Endothelial cell of umbilical vein (primary cell): Measurements from ENCODE around the gene CCPG1. TPM values are rescaled to one million over a fixed set of nuclear protein-coding genes. Genes with fewer than 3 reads are reported as not detected.

Source experiments
- BruUV-seq: library from RNA; stranded (reverse); fragments of 400-500 nt; replicated peaks from 2 replicates; lab custom pipeline; 2021; lab: Mats Ljungman, UMichigan
- CTCF ChIA-PET: fragments of 300-600, 350-600 bp; sonication (Branson Sonifier 250); formaldehyde crosslinking; loops from one replicate; lab custom pipeline; 2021; ENCODE audit warnings: antibody characterized with exemption, inconsistent platforms; lab: Charles Lee
- POLR2A ChIA-PET: fragments of 300-600, 350-600 bp; sonication (Branson Sonifier 250); formaldehyde crosslinking; loops from one replicate; lab custom pipeline; 2021; ENCODE audit warnings: antibody characterized with exemption, inconsistent platforms; lab: Charles Lee
- DNase-seq: peaks from one replicate; pipeline ENCODE4 v3.0.0-alpha.2; 2011; ENCODE audit warnings: low read depth, low spot score
- FAIRE-seq: peaks from 2 replicates; lab custom pipeline; 2011; peaks lifted over from hg19 to GRCh38; lab: Jason Lieb, UNC
- H2AFZ ChIP-seq: 2 replicates; pipeline ENCODE4 v1.6.0; 2012; ENCODE audit warnings: low read depth, low read length, control low read depth, inconsistent platforms
- H3K27ac ChIP-seq: 2 replicates; pipeline ENCODE4 v1.5.1; 2011; ENCODE audit warnings: low read depth, mild to moderate bottlenecking, control low read depth, low read length, moderate library complexity; ENCODE audit not compliant: insufficient read depth
- H3K27me3 ChIP-seq, 2 experiments: 2 replicates each; pipeline versions ENCODE4 v1.6.0 to v1.6.1; 2011; ENCODE audit warnings: low read length in 2 of 2, mixed read lengths in 1 of 2; ENCODE audit not compliant: control insufficient read depth in 2 of 2, insufficient read depth in 2 of 2
- H3K36me3 ChIP-seq, 2 experiments: 2 replicates in 1 of 2; 3 replicates in 1 of 2; pipeline ENCODE4 v1.5.1; 2011; ENCODE audit warnings: low read length in 2 of 2, mild to moderate bottlenecking in 1 of 2, moderate library complexity in 1 of 2; ENCODE audit not compliant: control insufficient read depth in 2 of 2, insufficient read depth in 2 of 2; ENCODE audit errors: extremely low read depth in 1 of 2
- H3K4me1 ChIP-seq: 3 replicates; pipeline ENCODE4 v1.5.1; 2011; ENCODE audit warnings: mild to moderate bottlenecking, low read length; ENCODE audit not compliant: control insufficient read depth, insufficient read depth; ENCODE audit errors: extremely low read depth
- H3K4me2 ChIP-seq: 2 replicates; pipeline ENCODE4 v1.6.1; 2011; ENCODE audit warnings: low read length, control low read depth, mixed read lengths; ENCODE audit not compliant: insufficient read depth
- H3K4me3 ChIP-seq, 3 experiments: fragments of 200-600 bp in 1 of 3; sonication (generic), shearing (Covaris generic) in 1 of 3; replicated peaks in 1 of 3; 2 replicates each; pipeline ENCODE4 v1.5.1; 2011 to 2016; ENCODE audit warnings: control low read depth in 3 of 3, low read length in 3 of 3, mild to moderate bottlenecking in 2 of 3, inconsistent platforms in 1 of 3, low read depth in 1 of 3, moderate library complexity in 1 of 3; ENCODE audit not compliant: insufficient read depth in 1 of 3
- H3K79me2 ChIP-seq: 2 replicates; pipeline ENCODE4 v1.6.0; 2012; ENCODE audit warnings: low read length, inconsistent platforms; ENCODE audit not compliant: control insufficient read depth, insufficient read depth
- H3K9ac ChIP-seq: replicated peaks from 2 replicates; pipeline ENCODE3; 2011; ENCODE audit warnings: low read length, control low read depth; ENCODE audit not compliant: insufficient read depth; ENCODE audit errors: extremely low read depth
- H3K9me1 ChIP-seq: replicated peaks from 3 replicates; pipeline ENCODE4 v1.6.0; 2011; ENCODE audit warnings: mild to moderate bottlenecking, low read length; ENCODE audit not compliant: control insufficient read depth, insufficient read depth; ENCODE audit errors: extremely low read depth
- H3K9me3 ChIP-seq: replicated peaks from 2 replicates; pipeline ENCODE4 v1.5.1; 2012; ENCODE audit warnings: low read length, inconsistent platforms; ENCODE audit not compliant: control insufficient read depth, insufficient read depth
- H4K20me1 ChIP-seq: replicated peaks from 2 replicates; pipeline ENCODE3; 2011; ENCODE audit warnings: mild to moderate bottlenecking, low read length; ENCODE audit not compliant: control insufficient read depth, insufficient read depth; ENCODE audit errors: extremely low read depth
- CTCF ChIP-seq, 2 donors: IDR thresholded peaks; 1 replicate in 1 of 2; 2 replicates in 1 of 2; pipeline ENCODE4 v1.5.1; 2011; ENCODE audit warnings: low read length in 2 of 2, mild to moderate bottlenecking in 2 of 2, moderate library complexity in 2 of 2, control low read depth in 1 of 2, inconsistent platforms in 1 of 2, low read depth in 1 of 2; ENCODE audit not compliant: insufficient read depth in 1 of 2; ENCODE audit errors: extremely low read depth in 1 of 2
- EZH2 ChIP-seq: IDR thresholded peaks from 2 replicates; pipeline ENCODE4 v1.6.1; 2012; ENCODE audit warnings: borderline replicate concordance, low read depth, mild to moderate bottlenecking, moderate library complexity, low read length, inconsistent platforms; ENCODE audit not compliant: severe bottlenecking
- FOS ChIP-seq: IDR thresholded peaks from 2 replicates; pipeline ENCODE4 v1.6.1; 2011; ENCODE audit warnings: mild to moderate bottlenecking, low read length, moderate library complexity, borderline replicate concordance; ENCODE audit not compliant: insufficient read depth
- GATA2 ChIP-seq: IDR thresholded peaks from 2 replicates; pipeline ENCODE4 v1.7.0; 2011; ENCODE audit warnings: low read depth, mild to moderate bottlenecking, moderate library complexity, mixed read lengths, low read length; ENCODE audit not compliant: insufficient read length, insufficient read depth
- JUN ChIP-seq: IDR thresholded peaks from 2 replicates; pipeline ENCODE4 v1.6.1; 2011; ENCODE audit warnings: borderline replicate concordance, low read depth; ENCODE audit not compliant: insufficient read length, insufficient read depth
- MAX ChIP-seq: IDR thresholded peaks from 2 replicates; pipeline ENCODE4 v1.6.1; 2011; ENCODE audit not compliant: insufficient read depth, insufficient read length
- MYC ChIP-seq: IDR thresholded peaks from one replicate; pipeline ENCODE4 v1.6.1; 2011; ENCODE audit warnings: mild to moderate bottlenecking, low read depth, low read length
- POLR2A ChIP-seq: IDR thresholded peaks from 2 replicates; pipeline ENCODE4 v1.6.1; 2012; ENCODE audit warnings: low read depth, mild to moderate bottlenecking, control low read depth, low read length
- POLR2AphosphoS5 ChIP-seq: IDR thresholded peaks from 2 replicates; pipeline ENCODE4 v1.6.1; 2012; ENCODE audit warnings: low read depth, mild to moderate bottlenecking, control low read depth, low read length, moderate library complexity; ENCODE audit not compliant: insufficient read depth
- dilution Hi-C: fragments of 300-500 bp; cut with MboI; formaldehyde crosslinking; loops from one replicate; pipeline ENCODE4 v1.15.0; 2019; ENCODE audit warnings: low sequenced_read_pairs; ENCODE audit not compliant: extremely low pct_ligation_motif_present
- intact Hi-C: fragments of 100-400 bp; cut with micrococcal nuclease; formaldehyde crosslinking; loops from one replicate; pipeline ENCODE4 v1.10.0; 2022
- polyA plus RNA-seq, 4 experiments: library from polyadenylated mRNA; depleted of rRNA in 3 of 4; stranded (reverse) in 3 of 4; unstranded in 1 of 4; fragments of >200 nt; gene quantifications; 2 replicates each; pipeline versions ENCODE4 v1.2.1 to v1.2.3, GENCODE V29; 2011 to 2012; ENCODE audit warnings: missing spikeins in 1 of 4
- total RNA-seq: library from RNA; stranded (reverse); gene quantifications from 2 replicates; pipeline ENCODE4 v1.2.3, GENCODE V29; 2021

The CCPG1 gene
- total and polyA plus RNA-seq, 2 donors (not counting 3 experiments of a cell fraction or from before 2014, with no cell fraction given): 19.1 to 58.5 TPM

GRCh38 chr15:55434989-55435825 lies 27.0 kb upstream of the CCPG1 start:
- H4K20me1 ChIP-seq: no peaks in the 10 kb centered on the region
- no TSS peak for BruUV-seq
- dilution Hi-C loops: no loop called here
- FAIRE-seq (peak; percentile 76), DNase-seq (peak; percentile 83)
- H3K9ac ChIP-seq: no peak overlapping the region
- H3K4me1 ChIP-seq: no peaks in the 10 kb centered on the region
- ChIA-PET POLR2A (no interaction called here), CTCF (interaction anchor here (0.6 to 2.5 kb wide), 57 partner anchors 8 to 1472 kb away, joined by 3 to 64 read pairs (median 4); partner anchors contain the start of genes CCPG1, PIERCE2, PIGB and PIGBOS1)
- H2AFZ ChIP-seq: no peak overlapping the region
- no peaks in the 10 kb centered on the region for H3K27me3 ChIP-seq
- no peaks in the 10 kb centered on the region for H3K9me3 ChIP-seq
- no peak overlapping the region for H3K4me2 ChIP-seq
- intact Hi-C loops: loop anchor here (1.0 to 5.0 kb wide), 6 partner anchors 26 to 1353 kb away; partner anchors contain the start of genes CCPG1, PIERCE2, PIGB and PIGBOS1
- no peaks in the 10 kb centered on the region for H3K79me2 ChIP-seq
- H3K9me1 ChIP-seq: no peaks in the 10 kb centered on the region
- no peak for TF ChIP-seq JUN
- TF ChIP-seq CTCF (IDR thresholded peaks at IDR 0.05; ENCODE audit: extremely low read depth in 1 of 2, insufficient read depth in 1 of 2, low read depth in 1 of 2, low read length in 2 of 2): peak; percentile 47 to 59
- H3K36me3 ChIP-seq: no peaks in the 10 kb centered on the region
- no peak overlapping the region for H3K4me3 ChIP-seq
- H3K27ac ChIP-seq: no peak overlapping the region

GRCh38 chr15:55422089-55422488 lies 13.9 kb upstream of the CCPG1 start:
- FAIRE-seq (no peak), DNase-seq (no peak)
- Histone ChIP-seq H3K4me1 (no peaks in the 10 kb centered on the region), H3K27ac (no peak overlapping the region), H4K20me1 (no peaks in the 10 kb centered on the region), H3K9me1 (no peaks in the 10 kb centered on the region), H3K4me2 (no peak overlapping the region), H3K4me3 (no peak overlapping the region), H2AFZ (no peak overlapping the region), H3K27me3 (no peaks in the 10 kb centered on the region), H3K9me3 (no peaks in the 10 kb centered on the region), H3K36me3 (no peaks in the 10 kb centered on the region), H3K79me2 (no peaks in the 10 kb centered on the region), H3K9ac (no peak overlapping the region)
- intact Hi-C loops: no loop called here
- CTCF ChIA-PET: interaction anchor here (1.4 to 1.6 kb wide), 2 partner anchors 13 to 17 kb away, joined by 5 to 7 read pairs; partner anchors contain the start of gene PIERCE2
- dilution Hi-C loops: no loop called here
- no peak for TF ChIP-seq POLR2AphosphoS5
- no peak for TF ChIP-seq MAX
- TF ChIP-seq MYC: no peak
- no peak for TF ChIP-seq EZH2
- no peak for TF ChIP-seq JUN
- no peak for TF ChIP-seq POLR2A
- no peak for TF ChIP-seq GATA2
- TF ChIP-seq CTCF (IDR thresholded peaks at IDR 0.05; ENCODE audit: extremely low read depth in 1 of 2, insufficient read depth in 1 of 2, low read depth in 1 of 2, low read length in 2 of 2): no peak
- TF ChIP-seq FOS: no peak
- POLR2A ChIA-PET: no interaction called here
- no TSS peak for BruUV-seq
